Fibroblast of lung (primary cell): ENCODE results near the gene SNAPC3.

Experiments used
- EZH2 ChIP-seq: IDR thresholded peaks from 2 replicates; pipeline ENCODE4 v1.5.1; 2012; ENCODE audit warnings: low read length, control low read depth, mild to moderate bottlenecking; ENCODE audit errors: missing control alignments
- TF ChIP-seq, protein P1 (sequence below), 2 donors: IDR thresholded peaks in 1 of 2; conservative IDR thresholded peaks in 1 of 2; 1 replicate in 1 of 2; 2 replicates in 1 of 2; pipeline ENCODE4 v1.5.1; 2011 to 2012; ENCODE audit warnings: low read length in 2 of 2, control low read depth in 1 of 2, inconsistent platforms in 1 of 2, low read depth in 1 of 2, mild to moderate bottlenecking in 1 of 2

DNA sequence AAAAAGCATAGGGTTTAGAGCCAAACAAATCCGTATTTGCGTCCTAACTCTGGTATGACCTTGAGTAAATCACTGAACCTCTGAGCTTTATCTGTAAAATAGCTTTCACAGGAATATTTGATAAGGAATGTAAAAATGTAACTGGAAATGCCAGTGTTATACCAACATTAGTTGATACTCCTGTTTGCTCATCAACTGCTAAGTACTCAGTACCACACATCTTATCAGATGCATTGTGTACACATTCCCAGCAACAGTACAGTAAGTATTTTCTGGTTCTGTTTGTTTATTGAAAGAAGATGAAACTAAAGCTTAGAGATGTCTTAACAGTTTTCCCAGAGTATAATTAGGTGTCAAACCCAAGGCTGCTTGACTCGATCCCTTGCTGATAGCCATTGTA, 21.5 kb downstream of the SNAPC3 start:
- TF ChIP-seq, protein P1, sequence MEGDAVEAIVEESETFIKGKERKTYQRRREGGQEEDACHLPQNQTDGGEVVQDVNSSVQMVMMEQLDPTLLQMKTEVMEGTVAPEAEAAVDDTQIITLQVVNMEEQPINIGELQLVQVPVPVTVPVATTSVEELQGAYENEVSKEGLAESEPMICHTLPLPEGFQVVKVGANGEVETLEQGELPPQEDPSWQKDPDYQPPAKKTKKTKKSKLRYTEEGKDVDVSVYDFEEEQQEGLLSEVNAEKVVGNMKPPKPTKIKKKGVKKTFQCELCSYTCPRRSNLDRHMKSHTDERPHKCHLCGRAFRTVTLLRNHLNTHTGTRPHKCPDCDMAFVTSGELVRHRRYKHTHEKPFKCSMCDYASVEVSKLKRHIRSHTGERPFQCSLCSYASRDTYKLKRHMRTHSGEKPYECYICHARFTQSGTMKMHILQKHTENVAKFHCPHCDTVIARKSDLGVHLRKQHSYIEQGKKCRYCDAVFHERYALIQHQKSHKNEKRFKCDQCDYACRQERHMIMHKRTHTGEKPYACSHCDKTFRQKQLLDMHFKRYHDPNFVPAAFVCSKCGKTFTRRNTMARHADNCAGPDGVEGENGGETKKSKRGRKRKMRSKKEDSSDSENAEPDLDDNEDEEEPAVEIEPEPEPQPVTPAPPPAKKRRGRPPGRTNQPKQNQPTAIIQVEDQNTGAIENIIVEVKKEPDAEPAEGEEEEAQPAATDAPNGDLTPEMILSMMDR (conservative IDR thresholded peaks at IDR 0.05 in 1 of 2, IDR thresholded peaks at IDR 0.05 in 1 of 2; ENCODE audit: low read depth in 1 of 2, low read length in 2 of 2) = no peak
- no peak for TF ChIP-seq EZH2
